Upper lobe of left lung (tissue), 4 donors: ENCODE results near the gene ST3GAL5.

Source experiments
- EP300 ChIP-seq, 4 donors: sonication (generic); formaldehyde crosslinking; IDR thresholded peaks; one replicate each; pipeline ENCODE4 v1.5.1; 2017; ENCODE audit warnings: antibody characterized with exemption in 4 of 4, control low read depth in 2 of 4
- POLR2A ChIP-seq, 4 donors: fragments of 450-650 bp; IDR thresholded peaks; one replicate each; pipeline ENCODE4 v1.5.1; 2016 to 2017; ENCODE audit warnings: antibody characterized with exemption in 4 of 4, mild to moderate bottlenecking in 2 of 4
- POLR2AphosphoS5 ChIP-seq, 2 donors: sonication (generic); formaldehyde crosslinking; IDR thresholded peaks; one replicate each; pipeline ENCODE4 v1.5.1; 2017; ENCODE audit warnings: antibody characterized with exemption in 2 of 2
- TF ChIP-seq, protein P1 (sequence below), 6 experiments: fragments of 450-650 bp in 4 of 6; fragments of 200-600 bp in 2 of 6; sonication (generic) in 2 of 6; IDR thresholded peaks; one replicate each; pipeline ENCODE4 v1.5.1; 2016 to 2019; ENCODE audit warnings: antibody characterized with exemption in 6 of 6

DNA sequence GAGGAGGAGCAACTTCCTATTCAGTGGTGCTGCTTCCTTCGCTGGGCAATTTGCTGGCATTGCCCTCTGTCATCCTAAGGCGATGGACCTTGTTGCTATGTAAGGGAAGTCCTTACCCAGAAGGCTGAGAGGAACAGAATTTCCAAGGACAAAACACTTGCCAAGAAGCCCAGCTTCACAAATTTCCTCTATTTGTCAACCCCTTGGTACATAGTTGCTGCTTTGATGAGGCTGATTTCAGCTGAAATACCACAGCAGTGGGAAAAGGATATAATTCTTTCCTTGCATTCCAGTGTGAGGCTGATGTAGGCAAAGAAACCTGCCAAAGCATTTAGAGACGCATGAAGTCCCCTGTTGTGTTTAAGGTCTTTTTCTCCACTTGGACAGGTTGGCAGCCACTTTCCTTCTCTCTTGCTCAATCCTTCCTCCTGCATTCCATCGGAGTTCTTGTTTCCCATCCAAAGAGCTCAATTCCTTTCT, 16.4 kb upstream of the ST3GAL5 start:
- no peak for TF ChIP-seq POLR2A (IDR thresholded peaks at IDR 0.05)
- TF ChIP-seq POLR2AphosphoS5 (IDR thresholded peaks at IDR 0.05) = no peak
- TF ChIP-seq, protein P1, sequence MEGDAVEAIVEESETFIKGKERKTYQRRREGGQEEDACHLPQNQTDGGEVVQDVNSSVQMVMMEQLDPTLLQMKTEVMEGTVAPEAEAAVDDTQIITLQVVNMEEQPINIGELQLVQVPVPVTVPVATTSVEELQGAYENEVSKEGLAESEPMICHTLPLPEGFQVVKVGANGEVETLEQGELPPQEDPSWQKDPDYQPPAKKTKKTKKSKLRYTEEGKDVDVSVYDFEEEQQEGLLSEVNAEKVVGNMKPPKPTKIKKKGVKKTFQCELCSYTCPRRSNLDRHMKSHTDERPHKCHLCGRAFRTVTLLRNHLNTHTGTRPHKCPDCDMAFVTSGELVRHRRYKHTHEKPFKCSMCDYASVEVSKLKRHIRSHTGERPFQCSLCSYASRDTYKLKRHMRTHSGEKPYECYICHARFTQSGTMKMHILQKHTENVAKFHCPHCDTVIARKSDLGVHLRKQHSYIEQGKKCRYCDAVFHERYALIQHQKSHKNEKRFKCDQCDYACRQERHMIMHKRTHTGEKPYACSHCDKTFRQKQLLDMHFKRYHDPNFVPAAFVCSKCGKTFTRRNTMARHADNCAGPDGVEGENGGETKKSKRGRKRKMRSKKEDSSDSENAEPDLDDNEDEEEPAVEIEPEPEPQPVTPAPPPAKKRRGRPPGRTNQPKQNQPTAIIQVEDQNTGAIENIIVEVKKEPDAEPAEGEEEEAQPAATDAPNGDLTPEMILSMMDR (IDR thresholded peaks at IDR 0.05) = no peak
- no peak for TF ChIP-seq EP300 (IDR thresholded peaks at IDR 0.05)
